ENCODE results near the gene SPAST.

SPAST gene

GRCh38 chr2:32074134-32074506 lies 10.8 kb downstream of the SPAST start:
- Histone ChIP-seq H3K4me1 (peaks cover 8% of the 10 kb centered on the region), H3K4me2 (ENCODE audit: low read length) (no peak overlapping the region), H3K27me3 (ENCODE audit: control insufficient read depth, insufficient read depth, low read length) (no peaks in the 10 kb centered on the region), H3K4me3 (ENCODE audit: low read depth, low read length) (no peak overlapping the region), H3K79me2 (peaks cover 25% of the 10 kb centered on the region), H3K9ac (no peak overlapping the region), H3K27ac (peak overlapping the region; percentile 33), H3K9me3 (ENCODE audit: control insufficient read depth, low read length) (no peaks in the 10 kb centered on the region), H2AFZ (no peak overlapping the region), H3K36me3 (ENCODE audit: control insufficient read depth, insufficient read depth, low read length) (no peaks in the 10 kb centered on the region)
- no peak for TF ChIP-seq CTCF (IDR thresholded peaks at IDR 0.05)

- TF ChIP-seq CTCF (IDR thresholded peaks at IDR 0.05): no peak
- no peak overlapping the region for H3K4me3 ChIP-seq (ENCODE audit: low read depth, low read length)
- H3K27ac ChIP-seq: no peak overlapping the region
- no peaks in the 10 kb centered on the region for H3K36me3 ChIP-seq (ENCODE audit: control insufficient read depth, insufficient read depth, low read length)
- H3K79me2 ChIP-seq: peaks cover 2% of the 10 kb centered on the region
- no peak overlapping the region for H3K9ac ChIP-seq
- H3K9me3 ChIP-seq (ENCODE audit: control insufficient read depth, low read length): no peaks in the 10 kb centered on the region
- no peaks in the 10 kb centered on the region for H3K27me3 ChIP-seq (ENCODE audit: control insufficient read depth, insufficient read depth, low read length)
- no peak overlapping the region for H3K4me2 ChIP-seq (ENCODE audit: low read length)
- H2AFZ ChIP-seq: no peak overlapping the region
- H3K4me1 ChIP-seq: no peaks in the 10 kb centered on the region
These were observed 32.3 kb downstream of the SPAST start for GRCh38 chr2:32095671-32096070.

GRCh38 chr2:32108111-32108510 lies 44.8 kb downstream of the SPAST start:
- Histone ChIP-seq H3K79me2 (no peaks in the 10 kb centered on the region), H3K4me2 (ENCODE audit: low read length) (no peak overlapping the region), H3K27me3 (ENCODE audit: control insufficient read depth, insufficient read depth, low read length) (no peaks in the 10 kb centered on the region), H3K27ac (no peak overlapping the region), H3K4me3 (ENCODE audit: low read depth, low read length) (no peak overlapping the region), H3K36me3 (ENCODE audit: control insufficient read depth, insufficient read depth, low read length) (no peaks in the 10 kb centered on the region), H2AFZ (no peak overlapping the region), H3K4me1 (no peaks in the 10 kb centered on the region), H3K9ac (no peak overlapping the region), H3K9me3 (ENCODE audit: control insufficient read depth, low read length) (no peaks in the 10 kb centered on the region)
- TF ChIP-seq CTCF (IDR thresholded peaks at IDR 0.05): no peak

GRCh38 chr2:32118055-32118454 lies 54.7 kb downstream of the SPAST start:
- Histone ChIP-seq H3K27ac (no peak overlapping the region), H3K9ac (no peak overlapping the region), H3K4me1 (no peaks in the 10 kb centered on the region), H3K9me3 (ENCODE audit: control insufficient read depth, low read length) (no peaks in the 10 kb centered on the region), H3K36me3 (ENCODE audit: control insufficient read depth, insufficient read depth, low read length) (no peaks in the 10 kb centered on the region), H3K4me2 (ENCODE audit: low read length) (no peak overlapping the region), H2AFZ (no peak overlapping the region), H3K27me3 (ENCODE audit: control insufficient read depth, insufficient read depth, low read length) (no peaks in the 10 kb centered on the region), H3K79me2 (no peaks in the 10 kb centered on the region), H3K4me3 (ENCODE audit: low read depth, low read length) (no peak overlapping the region)
- no peak for TF ChIP-seq CTCF (IDR thresholded peaks at IDR 0.05)

GRCh38 chr2:32119161-32119560 lies 55.8 kb downstream of the SPAST start:
- no peaks in the 10 kb centered on the region for H3K27me3 ChIP-seq (ENCODE audit: control insufficient read depth, insufficient read depth, low read length)
- H2AFZ ChIP-seq: no peak overlapping the region
- no peaks in the 10 kb centered on the region for H3K4me1 ChIP-seq
- no peaks in the 10 kb centered on the region for H3K9me3 ChIP-seq (ENCODE audit: control insufficient read depth, low read length)
- H3K27ac ChIP-seq: no peak overlapping the region
- H3K4me3 ChIP-seq (ENCODE audit: low read depth, low read length): no peak overlapping the region
- no peak overlapping the region for H3K9ac ChIP-seq
- H3K36me3 ChIP-seq (ENCODE audit: control insufficient read depth, insufficient read depth, low read length): no peaks in the 10 kb centered on the region
- H3K79me2 ChIP-seq: no peaks in the 10 kb centered on the region
- TF ChIP-seq CTCF (IDR thresholded peaks at IDR 0.05): no peak
- H3K4me2 ChIP-seq (ENCODE audit: low read length): no peak overlapping the region

All from parathyroid adenoma (tissue), 2 donors.